Right cardiac atrium (tissue), 5 donors: ENCODE data around the gene SHC3. TPM values are rescaled to one million over a fixed set of nuclear protein-coding genes. Genes with fewer than 3 reads are reported as not detected.

Experiments
- ATAC-seq, 2 donors: fragments of 200-7000 bp; cut with Tn5 transposase; one replicate each; pipeline versions ENCODE4 v1.8.0 to v1.9.1; 2020; ENCODE audit warnings: moderate library complexity in 2 of 2, mild to moderate bottlenecking in 1 of 2
- DNase-seq, 3 donors: peaks; one replicate each; pipeline ENCODE4 v3.0.0-alpha.2; 2020
- H3K27ac ChIP-seq: one replicate; pipeline ENCODE4 v1.5.1; 2013; ENCODE audit warnings: mild to moderate bottlenecking, low read length, control low read depth, moderate library complexity
- H3K27me3 ChIP-seq: one replicate; pipeline ENCODE4 v1.6.1; 2013; ENCODE audit not compliant: control insufficient read depth, insufficient read depth
- H3K4me1 ChIP-seq: one replicate; pipeline ENCODE4 v1.6.1; 2013; ENCODE audit warnings: low read length; ENCODE audit not compliant: control insufficient read depth, insufficient read depth
- H3K4me3 ChIP-seq: one replicate; pipeline ENCODE4 v1.5.1; 2013; ENCODE audit warnings: low read length, control low read depth
- H3K9me3 ChIP-seq: one replicate; pipeline ENCODE4 v1.6.1; 2013; ENCODE audit warnings: low read length; ENCODE audit not compliant: control insufficient read depth
- WGBS: extraction: QIAGEN DNeasy Blood & Tissue Kit; methylation state at CpG from one replicate; pipeline ENCODE4 v1.1.7; 2013; 5-methylcytosine and 5-hydroxymethylcytosine counted together
- intact Hi-C, 4 donors: fragments of 100-400 bp; cut with DNase I; formaldehyde crosslinking; loops; one replicate each; pipeline versions ENCODE4 v1.11.0 to v1.14.0; 2022 to 2023
- polyA plus RNA-seq: library from polyadenylated mRNA; stranded (reverse); fragments of 200-250 nt; gene quantifications from one replicate; pipeline ENCODE4 v1.2.3, GENCODE V29; 2013
- total RNA-seq, 4 donors: library from RNA; stranded (reverse); fragmentation: NEBNext Ultra II Directional; extraction: Animal tissue kit (Norgen Biotek cat#: 25700); gene quantifications; one replicate each; pipeline ENCODE4 v1.2.1, GENCODE V29; 2021
- donor health status: healthy with polysubstance abuse.
- donor health status: DM: no; HTN: yes; CAD: no.
- donor health status: DM: no; HTN: no; CAD: no.
- donor health status: DM: no; HTN: yes; CAD: no; lungs with severe emphysema.
- donor health status: DM: yes; HTN: yes; CAD: no.

The SHC3 gene
- total and polyA plus RNA-seq, 5 donors = 0.29 to 3.1 (median 1.1) TPM

GRCh38 chr9:88992556-88992955, 186.1 kb downstream of the SHC3 start:
- peak overlapping the region; percentile 13 for H3K27ac ChIP-seq
- peaks cover 5% of the 10 kb centered on the region for H3K4me1 ChIP-seq
- peak overlapping the region; percentile 83 for H3K4me3 ChIP-seq
- no peak for ATAC-seq
- no peaks in the 10 kb centered on the region for H3K27me3 ChIP-seq
- peak; percentile 36 to 69 (median 69) for DNase-seq
- no peaks in the 10 kb centered on the region for H3K9me3 ChIP-seq
- WGBS = 60% methylated on average over 4 of the region's 4 CpGs
- intact Hi-C loops = loop anchor here (10.0 kb wide), 5 partner anchors 118 to 268 kb away; no protein-coding TSS in a partner anchor

- Histone ChIP-seq H3K4me3 (peak within 1 kb of the TSS; percentile 83), H3K27ac (peak within 1 kb of the TSS; percentile 77), H3K27me3 (no peaks in the 10 kb centered on the region), H3K9me3 (no peaks in the 10 kb centered on the region), H3K4me1 (peaks cover 5% of the 10 kb centered on the region)
- WGBS = 1% methylated on average over 92 of the region's 94 CpGs
- peak; percentile 86 for ATAC-seq
- intact Hi-C loops = loop anchor here (10.0 kb wide), 5 partner anchors 117 to 267 kb away; no protein-coding TSS in a partner anchor
- DNase-seq = peak; percentile 78 to 89 (median 87)
Measured at GRCh38 chr9:88991066-88992034, 187.3 kb downstream of the SHC3 start, which contains the start of gene S1PR3. TSS of gene S1PR3 (plus strand) at chr9:88991468. CDS start at chr9:89001201, 9,733 bp downstream.

- Histone ChIP-seq H3K27ac (peak overlapping the region; percentile 54), H3K4me1 (peaks cover 5% of the 10 kb centered on the region), H3K27me3 (no peaks in the 10 kb centered on the region), H3K9me3 (no peaks in the 10 kb centered on the region), H3K4me3 (peak overlapping the region; percentile 83)
- DNase-seq (peak in 2 of 3 donors; percentile 38 to 70), ATAC-seq (peak; percentile 42 to 51)
- 30% methylated on average over 21 of the region's 21 CpGs for WGBS
- intact Hi-C loops = loop anchor here (10.0 kb wide), 5 partner anchors 116 to 266 kb away; no protein-coding TSS in a partner anchor
Measured at GRCh38 chr9:88990729-88991065, 187.9 kb downstream of the SHC3 start.

- Histone ChIP-seq H3K27ac (no peak overlapping the region), H3K4me3 (peak overlapping the region; percentile 83)
Measured at GRCh38 chr9:88990041-88990728, 188.4 kb downstream of the SHC3 start.

GRCh38 chr9:88988796-88989641, 189.6 kb downstream of the SHC3 start:
- ATAC-seq (no peak), DNase-seq (no peak)
- 37% methylated on average over 7 of the region's 7 CpGs for whole genome bisulfite sequencing
- intact Hi-C loops = no loop called here
- no peaks in the 10 kb centered on the region for H3K9me3 ChIP-seq
- H3K4me1 ChIP-seq = peaks cover 5% of the 10 kb centered on the region
- no peak overlapping the region for H3K4me3 ChIP-seq
- no peak overlapping the region for H3K27ac ChIP-seq
- no peaks in the 10 kb centered on the region for H3K27me3 ChIP-seq

More at GRCh38 chr9:88990041-88990728, 188.4 kb downstream of the SHC3 start:
- Histone ChIP-seq H3K4me1 (peaks cover 5% of the 10 kb centered on the region), H3K9me3 (no peaks in the 10 kb centered on the region), H3K27me3 (no peaks in the 10 kb centered on the region)
- ATAC-seq = no peak
- intact Hi-C loops = loop anchor here (10.0 kb wide), 5 partner anchors 115 to 265 kb away; no protein-coding TSS in a partner anchor
- DNase-seq = no peak
- WGBS = 83% methylated on average over 25 of the region's 25 CpGs

- DNase-seq = no peak
- intact Hi-C loops = no loop called here
- H3K27me3 ChIP-seq = no peaks in the 10 kb centered on the region
- H3K4me1 ChIP-seq = peaks cover 2% of the 10 kb centered on the region
- ATAC-seq = no peak
- H3K4me3 ChIP-seq = no peak overlapping the region
- H3K9me3 ChIP-seq = no peaks in the 10 kb centered on the region
- WGBS = 91% methylated on average over 4 of the region's 4 CpGs
- H3K27ac ChIP-seq = no peak overlapping the region
Measured at GRCh38 chr9:88987661-88988060, 191.0 kb downstream of the SHC3 start.

GRCh38 chr9:88986776-88987175, 191.8 kb downstream of the SHC3 start:
- no peaks in the 10 kb centered on the region for H3K9me3 ChIP-seq
- H3K27ac ChIP-seq = no peak overlapping the region
- DNase-seq (no peak), ATAC-seq (no peak)
- H3K4me1 ChIP-seq = no peaks in the 10 kb centered on the region
- intact Hi-C loops = no loop called here
- no peak overlapping the region for H3K4me3 ChIP-seq
- H3K27me3 ChIP-seq = no peaks in the 10 kb centered on the region
- 63% methylated on average over 3 of the region's 3 CpGs for WGBS

- ATAC-seq (no peak), DNase-seq (no peak)
- no peak overlapping the region for H3K4me3 ChIP-seq
- no peaks in the 10 kb centered on the region for H3K27me3 ChIP-seq
- no peaks in the 10 kb centered on the region for H3K9me3 ChIP-seq
- H3K27ac ChIP-seq = no peak overlapping the region
- intact Hi-C loops = no loop called here
- WGBS = 78% methylated on average over 2 of the region's 2 CpGs
- no peaks in the 10 kb centered on the region for H3K4me1 ChIP-seq
Measured at GRCh38 chr9:88985616-88986015, 193.0 kb downstream of the SHC3 start.

- no peaks in the 10 kb centered on the region for H3K27me3 ChIP-seq
- intact Hi-C loops = no loop called here
- no peak overlapping the region for H3K4me3 ChIP-seq
- no peak overlapping the region for H3K27ac ChIP-seq
- 93% methylated on average over 4 of the region's 4 CpGs for WGBS
- no peak for ATAC-seq
- H3K4me1 ChIP-seq = no peaks in the 10 kb centered on the region
- H3K9me3 ChIP-seq = no peaks in the 10 kb centered on the region
- no peak for DNase-seq
Measured at GRCh38 chr9:88984543-88984883, 194.1 kb downstream of the SHC3 start.

GRCh38 chr9:88983865-88984542, 194.6 kb downstream of the SHC3 start:
- DNase-seq (no peak), ATAC-seq (no peak)
- H3K4me1 ChIP-seq = peaks cover 1% of the 10 kb centered on the region
- no peak overlapping the region for H3K27ac ChIP-seq
- intact Hi-C loops = no loop called here
- no peaks in the 10 kb centered on the region for H3K27me3 ChIP-seq
- WGBS = 81% methylated on average over 2 of the region's 2 CpGs
- H3K9me3 ChIP-seq = no peaks in the 10 kb centered on the region
- no peak overlapping the region for H3K4me3 ChIP-seq
